HepG2 (cell line): ENCODE measurements around the gene RHBDD2. TPM values are rescaled to one million over a fixed set of nuclear protein-coding genes. Genes with fewer than 3 reads are reported as not detected.

ENCODE experiments used
- ATF6 ChIP-seq: sonication (generic); formaldehyde crosslinking; conservative IDR thresholded peaks from 2 replicates; pipeline ENCODE4 v1.4.0; 2020; ENCODE audit warnings: missing genetic modification reagents
- ATF7 ChIP-seq, 2 experiments: fragments of 450-650 bp in 1 of 2; sonication (generic) in 1 of 2; formaldehyde crosslinking in 1 of 2; IDR thresholded peaks; 2 replicates each; pipeline versions ENCODE4 v1.4.0 to v1.6.1; 2016 to 2020; ENCODE audit warnings: antibody characterized with exemption in 1 of 2, mild to moderate bottlenecking in 1 of 2, missing genetic modification reagents in 1 of 2
- BCLAF1 ChIP-seq: fragments of 450-650 bp; IDR thresholded peaks from 2 replicates; pipeline ENCODE4 v1.6.1; 2017; ENCODE audit warnings: mild to moderate bottlenecking
- FOXK1 ChIP-seq: sonication (generic); formaldehyde crosslinking; IDR thresholded peaks from 2 replicates; pipeline ENCODE4 v1.4.0; 2020; ENCODE audit warnings: low read depth, missing genetic modification reagents, borderline replicate concordance
- HDAC6 ChIP-seq: fragments of 200-600 bp; sonication (generic); IDR thresholded peaks from 2 replicates; pipeline ENCODE4 v1.7.0; 2017; ENCODE audit warnings: mild to moderate bottlenecking, antibody characterized with exemption, low read length, low read depth
- JUN ChIP-seq: sonication (generic); formaldehyde crosslinking; IDR thresholded peaks from 2 replicates; pipeline ENCODE4 v1.4.0; 2020; ENCODE audit warnings: mild to moderate bottlenecking, missing genetic modification reagents
- MEIS1 ChIP-seq: sonication (generic); formaldehyde crosslinking; IDR thresholded peaks from 2 replicates; pipeline ENCODE4 v1.9.0; 2021; ENCODE audit warnings: mild to moderate bottlenecking, missing genetic modification reagents, moderate library complexity, borderline replicate concordance
- MXD3 ChIP-seq: IDR thresholded peaks from 2 replicates; pipeline ENCODE4 v1.6.1; 2016; ENCODE audit warnings: mild to moderate bottlenecking, missing biosample characterization, missing genetic modification reagents
- NR2F1 ChIP-seq, 2 experiments: fragments of 450-650 bp in 1 of 2; formaldehyde crosslinking in 1 of 2; IDR thresholded peaks; 2 replicates each; pipeline versions ENCODE4 v1.5.0 to v1.6.1; 2016 to 2020; ENCODE audit warnings: mild to moderate bottlenecking in 1 of 2, missing compliant biosample characterization in 1 of 2, missing genetic modification reagents in 1 of 2, moderate library complexity in 1 of 2
- PBX2 ChIP-seq: IDR thresholded peaks from 2 replicates; pipeline ENCODE4 v1.6.1; 2016; ENCODE audit warnings: control low read depth
- PRMT3 ChIP-seq: sonication (generic); formaldehyde crosslinking; IDR thresholded peaks from 2 replicates; pipeline ENCODE4 v1.8.1; 2022; ENCODE audit warnings: low read depth, mild to moderate bottlenecking, moderate library complexity, missing genetic modification reagents, borderline replicate concordance
- SP5 ChIP-seq: IDR thresholded peaks from 2 replicates; pipeline ENCODE4 v1.6.1; 2016; ENCODE audit warnings: low read depth, borderline replicate concordance
- THAP11 ChIP-seq: IDR thresholded peaks from 2 replicates; pipeline ENCODE4 v1.6.1; 2016; ENCODE audit warnings: missing biosample characterization, missing genetic modification reagents
- YEATS4 ChIP-seq: sonication (generic); formaldehyde crosslinking; IDR thresholded peaks from 2 replicates; pipeline ENCODE4 v1.4.0; 2020; ENCODE audit warnings: missing genetic modification reagents, borderline replicate concordance
- ZBTB8A ChIP-seq: sonication (generic); formaldehyde crosslinking; IDR thresholded peaks from 2 replicates; pipeline ENCODE4 v1.4.0; 2020; ENCODE audit warnings: mild to moderate bottlenecking, low read depth, missing genetic modification reagents, borderline replicate concordance
- ZFP37 ChIP-seq: sonication (generic); formaldehyde crosslinking; IDR thresholded peaks from 2 replicates; pipeline ENCODE4 v1.4.0; 2020; ENCODE audit warnings: missing genetic modification reagents, borderline replicate concordance
- ZHX1 ChIP-seq: sonication (generic); formaldehyde crosslinking; IDR thresholded peaks from 2 replicates; pipeline ENCODE4 v1.8.1; 2022; ENCODE audit warnings: low read depth, mild to moderate bottlenecking, missing genetic modification reagents
- polyA plus RNA-seq, 8 experiments: library from polyadenylated mRNA; depleted of rRNA in 3 of 8; stranded (reverse) in 7 of 8; unstranded in 1 of 8; fragments of >200 nt; fragmentation: Illumina TruSeq in 4 of 8; extraction: Trizol in 4 of 8; gene quantifications; 2 replicates each; pipeline versions ENCODE4 v1.2.1 to v1.2.3, GENCODE V29; 2011 to 2016; ENCODE audit warnings: low read depth in 4 of 8, missing spikeins in 1 of 8, mixed read lengths in 1 of 8; ENCODE audit not compliant: insufficient read depth in 1 of 8
- total RNA-seq, 5 experiments: library from RNA; depleted of rRNA; stranded (reverse); fragments of >200 nt; fragmentation: Illumina TruSeq; extraction: Trizol; gene quantifications; 2 replicates each; pipeline ENCODE4 v1.2.3, GENCODE V29; 2016; ENCODE audit warnings: low read depth in 1 of 5

RHBDD2 gene
- total and polyA plus RNA-seq, 2 of the 13 experiments (the other 11 are each of a cell fraction or from before 2014, with no cell fraction given), result 23.1 to 26.4 TPM

GRCh38 chr7:75905785-75906604, 27.2 kb downstream of the RHBDD2 start (continued):
- peak; percentile 78; the same call in 1 of the 2 replicates for TF ChIP-seq ZHX1 (CRISPR knock-in tag)
- TF ChIP-seq ATF6 (CRISPR knock-in tag), result no peak
- TF ChIP-seq ZFP37 (CRISPR knock-in tag), result no peak; the same call in 1 of the 2 replicates
- TF ChIP-seq NR2F1 (CRISPR knock-in tag; IDR thresholded peaks at IDR 0.05), result peak; percentile 62 to 66
- no peak for TF ChIP-seq PRMT3
- TF ChIP-seq JUN (CRISPR knock-in tag), result no peak
- TF ChIP-seq ZBTB8A (CRISPR knock-in tag), result no peak
- peak; percentile 82; the same call in 1 of the 2 replicates for TF ChIP-seq YEATS4
- peak; percentile 91; the same call in 1 of the 2 replicates for TF ChIP-seq MEIS1 (CRISPR knock-in tag)
- peak; percentile 60; the same call in 1 of the 2 replicates for TF ChIP-seq THAP11 (CRISPR knock-in tag)
- TF ChIP-seq MXD3 (CRISPR knock-in tag), result no peak
- TF ChIP-seq HDAC6, result no peak
- TF ChIP-seq BCLAF1, result no peak
- peak; percentile 15; the same call in 1 of the 2 replicates for TF ChIP-seq FOXK1
- TF ChIP-seq PBX2 (CRISPR knock-in tag), result no peak
- peak; percentile 11; the same call in 1 of the 2 replicates for TF ChIP-seq ATF7 (IDR thresholded peaks at IDR 0.05)
- TF ChIP-seq ATF7 (CRISPR knock-in tag; IDR thresholded peaks at IDR 0.05), result peak; percentile 47; the same call in 1 of the 2 replicates
- peak; percentile 59 for TF ChIP-seq SP5 (CRISPR knock-in tag)
